Psoas muscle (tissue), 8 donors: ENCODE results near the gene TMPRSS6. TPM values are rescaled to one million over a fixed set of nuclear protein-coding genes. Genes with fewer than 3 reads are reported as not detected.

Experiments used
- ATAC-seq, 4 donors: fragments of 200-7000 bp; cut with Tn5 transposase; one replicate each; pipeline ENCODE4 v1.9.1; 2020; ENCODE audit warnings: moderate library complexity in 3 of 4, mild to moderate bottlenecking in 2 of 4
- DNase-seq, 2 donors: peaks; one replicate each; pipeline ENCODE4 v3.0.0-alpha.2; 2020
- H3K27ac ChIP-seq: fragments of 200-600 bp; one replicate; pipeline ENCODE4 v1.8.0; 2022
- H3K27me3 ChIP-seq, 3 donors: fragments of 200-600 bp in 1 of 3; one replicate each; pipeline versions ENCODE4 v1.6.1 to v1.8.0; 2013 to 2022; ENCODE audit warnings: low read length in 2 of 3, mild to moderate bottlenecking in 2 of 3, moderate library complexity in 1 of 3; ENCODE audit not compliant: insufficient read depth in 3 of 3
- H3K36me3 ChIP-seq, 2 donors: fragments of 200-600 bp in 1 of 2; one replicate each; pipeline versions ENCODE4 v1.6.1 to v1.8.0; 2013 to 2022; ENCODE audit warnings: low read depth in 1 of 2, mild to moderate bottlenecking in 1 of 2, moderate library complexity in 1 of 2; ENCODE audit not compliant: insufficient read depth in 1 of 2
- H3K4me1 ChIP-seq: fragments of 200-600 bp; one replicate; pipeline ENCODE4 v1.8.0; 2022
- H3K4me3 ChIP-seq: fragments of 200-600 bp; one replicate; pipeline ENCODE4 v1.8.0; 2022; ENCODE audit warnings: mild to moderate bottlenecking
- H3K9me3 ChIP-seq: fragments of 200-600 bp; one replicate; pipeline ENCODE4 v1.8.0; 2022
- CTCF ChIP-seq: fragments of 200-600 bp; IDR thresholded peaks from one replicate; pipeline ENCODE4 v1.8.0; 2022; ENCODE audit warnings: antibody characterized with exemption
- WGBS, 3 donors: extraction: QIAGEN DNeasy Blood & Tissue Kit; methylation state at CpG; one replicate each; pipeline versions ENCODE4 v1.1.6 to v1.1.7; 2013; 5-methylcytosine and 5-hydroxymethylcytosine counted together
- intact Hi-C, 2 donors: fragments of 100-400 bp; cut with DNase I; formaldehyde crosslinking; loops; one replicate each; pipeline versions ENCODE4 v1.11.0 to v1.14.2; 2022
- polyA plus RNA-seq, 3 donors: library from polyadenylated mRNA; stranded (reverse); fragments of 200-250 nt; gene quantifications; one replicate each; pipeline ENCODE4 v1.2.3, GENCODE V29; 2013
- total RNA-seq, 4 donors: library from RNA; stranded (reverse); fragmentation: NEBNext Ultra II Directional in 2 of 4; extraction: Animal tissue kit (Norgen Biotek cat#: 25700) in 2 of 4; gene quantifications; one replicate each; pipeline versions ENCODE4 v1.2.1 to v1.2.4, GENCODE V29; 2021 to 2023
- donor health status: healthy with polysubstance abuse.
- donor health status: DM: no; HTN: no; CAD: no; lungs with moderate emphysema.
- donor health status: Bipolar disorder and iron deficiency.
- donor health status: healthy.
- donor health status: DM: yes; HTN: yes; CAD: no.
- donor health status: DM: no; HTN: no; CAD: no.
- donor health status: DM: no; HTN: no; CAD: no.
- donor health status: DM: yes; HTN: yes; CAD: no.

Gene TMPRSS6
- total and polyA plus RNA-seq, 7 donors, result not detected

- intact Hi-C loops, result no loop called here
- H3K4me1 ChIP-seq, result no peaks in the 10 kb centered on the region
- TF ChIP-seq CTCF, result no peak
- no peak overlapping the region for H3K4me3 ChIP-seq
- peaks cover 0 to 21% (median 6%) of the 10 kb centered on the region in 3 donors for H3K27me3 ChIP-seq
- WGBS, 3 donors, result 72 to 82% (median 72%) methylated on average over 6 of the region's 6 CpGs
- ATAC-seq, result no peak
- no peak overlapping the region for H3K27ac ChIP-seq
- no peaks in the 10 kb centered on the region for H3K9me3 ChIP-seq
- DNase-seq, result no peak
- no peaks in the 10 kb centered on the region for H3K36me3 ChIP-seq
Observed at GRCh38 chr22:37050913-37051312, 58.6 kb downstream of the TMPRSS6 start.

GRCh38 chr22:37049224-37049623 lies 60.3 kb downstream of the TMPRSS6 start:
- peaks cover 0 to 21% (median 6%) of the 10 kb centered on the region in 3 donors for H3K27me3 ChIP-seq
- no peaks in the 10 kb centered on the region for H3K4me1 ChIP-seq
- ATAC-seq, result no peak
- no peak for DNase-seq
- no peak overlapping the region for H3K4me3 ChIP-seq
- H3K9me3 ChIP-seq, result no peaks in the 10 kb centered on the region
- WGBS, 3 donors, result 83 to 90% (median 88%) methylated on average over 2 of the region's 2 CpGs
- H3K36me3 ChIP-seq, result no peaks in the 10 kb centered on the region
- H3K27ac ChIP-seq, result no peak overlapping the region
- intact Hi-C loops, result loop anchor here in 1 of 2 donors (10.0 kb wide), 1 partner anchor 264 kb away; no protein-coding TSS in a partner anchor
- no peak for TF ChIP-seq CTCF

GRCh38 chr22:37048133-37048532 lies 61.4 kb downstream of the TMPRSS6 start:
- H3K27me3 ChIP-seq, result peaks cover 0 to 24% (median 6%) of the 10 kb centered on the region in 3 donors
- DNase-seq (no peak), ATAC-seq (no peak)
- no peaks in the 10 kb centered on the region for H3K4me1 ChIP-seq
- no peaks in the 10 kb centered on the region for H3K9me3 ChIP-seq
- WGBS, 3 donors, result 73 to 78% (median 78%) methylated on average over 6 of the region's 6 CpGs
- no peak for TF ChIP-seq CTCF
- H3K27ac ChIP-seq, result no peak overlapping the region
- intact Hi-C loops, result loop anchor here in 1 of 2 donors (10.0 kb wide), 1 partner anchor 263 kb away; no protein-coding TSS in a partner anchor
- H3K4me3 ChIP-seq, result no peak overlapping the region
- no peaks in the 10 kb centered on the region for H3K36me3 ChIP-seq

- H3K4me1 ChIP-seq, result no peaks in the 10 kb centered on the region
- intact Hi-C loops, result loop anchor here in 1 of 2 donors (10.0 kb wide), 1 partner anchor 262 kb away; no protein-coding TSS in a partner anchor
Observed at GRCh38 chr22:37047006-37047405, 62.5 kb downstream of the TMPRSS6 start.

More at GRCh38 chr22:37047006-37047405, 62.5 kb downstream of the TMPRSS6 start:
- Histone ChIP-seq H3K9me3 (no peaks in the 10 kb centered on the region), H3K27ac (no peak overlapping the region), H3K27me3 (peaks cover 0 to 31% (median 4%) of the 10 kb centered on the region in 3 donors), H3K36me3 (no peaks in the 10 kb centered on the region), H3K4me3 (no peak overlapping the region)
- no peak for TF ChIP-seq CTCF
- 63 to 68% (median 66%) methylated on average over 7 of the region's 7 CpGs for WGBS, 3 donors
- no peak for DNase-seq
- ATAC-seq, result no peak
